Upper lobe of left lung (tissue), 6 donors: ENCODE data around the gene NDUFB10. TPM values are rescaled to one million over a fixed set of nuclear protein-coding genes. Genes with fewer than 3 reads are reported as not detected.

Source experiments
- ATAC-seq, 2 donors: fragments of 200-7000 bp; cut with Tn5 transposase; one replicate each; pipeline ENCODE4 v1.9.1; 2022; ENCODE audit warnings: mild to moderate bottlenecking in 2 of 2, moderate library complexity in 2 of 2; ENCODE audit not compliant: low FRiP score in 2 of 2
- DNase-seq, 2 donors: peaks; one replicate each; pipeline ENCODE4 v3.0.0-alpha.2; 2019 to 2020
- H3K27ac ChIP-seq, 4 donors: fragments of 200-600 bp; sonication (generic); one replicate each; pipeline ENCODE4 v1.5.1; 2016 to 2019
- H3K27me3 ChIP-seq, 4 donors: fragments of 200-600 bp; sonication (generic); one replicate each; pipeline ENCODE4 v1.5.1; 2017 to 2019
- H3K36me3 ChIP-seq, 4 donors: fragments of 200-600 bp; sonication (generic); one replicate each; pipeline ENCODE4 v1.5.1; 2016 to 2019
- H3K4me1 ChIP-seq, 4 donors: fragments of 200-600 bp; sonication (generic); one replicate each; pipeline ENCODE4 v1.5.1; 2018 to 2019
- H3K4me3 ChIP-seq, 4 donors: fragments of 200-600 bp; sonication (generic); one replicate each; pipeline ENCODE4 v1.5.1; 2017 to 2019; ENCODE audit warnings: mild to moderate bottlenecking in 2 of 4, moderate library complexity in 1 of 4
- H3K9me3 ChIP-seq, 4 donors: fragments of 200-600 bp; sonication (generic); one replicate each; pipeline ENCODE4 v1.5.1; 2018 to 2019
- CTCF ChIP-seq, 6 experiments: fragments of 450-650 bp in 4 of 6; fragments of 200-600 bp in 2 of 6; sonication (generic) in 2 of 6; IDR thresholded peaks; one replicate each; pipeline ENCODE4 v1.5.1; 2016 to 2019; ENCODE audit warnings: antibody characterized with exemption in 6 of 6
- EP300 ChIP-seq, 4 donors: sonication (generic); formaldehyde crosslinking; IDR thresholded peaks; one replicate each; pipeline ENCODE4 v1.5.1; 2017; ENCODE audit warnings: antibody characterized with exemption in 4 of 4, control low read depth in 2 of 4
- POLR2A ChIP-seq, 4 donors: fragments of 450-650 bp; IDR thresholded peaks; one replicate each; pipeline ENCODE4 v1.5.1; 2016 to 2017; ENCODE audit warnings: antibody characterized with exemption in 4 of 4, mild to moderate bottlenecking in 2 of 4
- POLR2AphosphoS5 ChIP-seq, 2 donors: sonication (generic); formaldehyde crosslinking; IDR thresholded peaks; one replicate each; pipeline ENCODE4 v1.5.1; 2017; ENCODE audit warnings: antibody characterized with exemption in 2 of 2
- WGBS, 2 donors: methylation state at CpG; one replicate each; pipeline ENCODE4 v1.1.5; 2017 to 2018; 5-methylcytosine and 5-hydroxymethylcytosine counted together
- total RNA-seq, 6 donors: library from RNA; depleted of rRNA in 4 of 6; stranded (reverse); fragments of >200 nt in 4 of 6; gene quantifications; one replicate each; pipeline versions ENCODE4 v1.1.0 to v1.2.1, GENCODE V29; 2016 to 2021
- donor health status: DM: no; HTN: no; CAD: no; lungs with moderate emphysema.
- donor health status: DM: no; HTN: yes; CAD: no; lungs with severe emphysema.

The NDUFB10 gene
- total RNA-seq, 6 donors from 2014 or later, result 76.5 to 245 (median 107) TPM

- no peak for DNase-seq
Measured at GRCh38 chr16:1924095-1924494, 35.2 kb upstream of the NDUFB10 start.

DNA sequence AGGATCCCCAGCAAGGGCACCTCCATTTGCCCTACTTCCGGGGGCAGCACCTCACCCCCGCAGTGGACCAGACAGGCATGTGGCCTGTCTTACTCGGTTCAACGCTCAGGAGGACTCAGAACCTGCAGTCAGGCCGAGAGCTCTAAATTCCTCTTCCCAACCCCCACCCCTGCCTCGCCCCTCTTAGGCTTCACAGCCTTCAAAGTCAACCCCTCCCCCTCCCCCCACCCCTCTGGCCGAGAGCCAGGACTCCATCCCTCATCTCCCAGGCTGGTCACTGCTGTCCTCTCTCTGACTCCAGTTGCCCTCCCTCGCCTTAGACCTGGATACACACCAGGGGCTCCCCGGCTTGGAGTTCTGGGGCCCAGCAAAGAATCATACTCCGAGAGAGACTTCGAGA lies 33.1 kb upstream of the NDUFB10 start:
- Histone ChIP-seq H3K27ac (no peak overlapping the region), H3K9me3 (no peaks in the 10 kb centered on the region), H3K4me3 (no peak overlapping the region), H3K27me3 (peaks cover 0 to 9% (median under 1%) of the 10 kb centered on the region in 4 donors), H3K4me1 (peaks cover 12 to 24% (median 20%) of the 10 kb centered on the region in 4 donors), H3K36me3 (no peaks in the 10 kb centered on the region)
- no peak for DNase-seq
- ATAC-seq, result no peak
- TF ChIP-seq POLR2A (IDR thresholded peaks at IDR 0.05) (no peak), CTCF (IDR thresholded peaks at IDR 0.05) (no peak), POLR2AphosphoS5 (IDR thresholded peaks at IDR 0.05) (no peak), EP300 (IDR thresholded peaks at IDR 0.05) (no peak)
- 56 to 61% methylated on average over 9 to 10 of the region's 11 CpGs for WGBS, 2 donors

More at GRCh38 chr16:1924095-1924494, 35.2 kb upstream of the NDUFB10 start:
- no peak overlapping the region for H3K27ac ChIP-seq
- H3K4me3 ChIP-seq, result no peak overlapping the region
- peaks cover 5 to 19% (median 12%) of the 10 kb centered on the region in 4 donors for H3K4me1 ChIP-seq
- no peak for TF ChIP-seq CTCF (IDR thresholded peaks at IDR 0.05)
- TF ChIP-seq POLR2AphosphoS5 (IDR thresholded peaks at IDR 0.05), result no peak
- TF ChIP-seq POLR2A (IDR thresholded peaks at IDR 0.05), result no peak
- TF ChIP-seq EP300 (IDR thresholded peaks at IDR 0.05), result no peak
- no peak for ATAC-seq
- H3K27me3 ChIP-seq, result peaks cover 0 to 22% (median 16%) of the 10 kb centered on the region in 4 donors
- no peaks in the 10 kb centered on the region for H3K36me3 ChIP-seq
- no peaks in the 10 kb centered on the region for H3K9me3 ChIP-seq
- 62 to 75% methylated on average over 3 to 5 of the region's 5 CpGs for WGBS, 2 donors

GRCh38 chr16:1929105-1929504 lies 30.2 kb upstream of the NDUFB10 start:
- H3K4me1 ChIP-seq, result peaks cover 9 to 16% (median 13%) of the 10 kb centered on the region in 4 donors

DNA sequence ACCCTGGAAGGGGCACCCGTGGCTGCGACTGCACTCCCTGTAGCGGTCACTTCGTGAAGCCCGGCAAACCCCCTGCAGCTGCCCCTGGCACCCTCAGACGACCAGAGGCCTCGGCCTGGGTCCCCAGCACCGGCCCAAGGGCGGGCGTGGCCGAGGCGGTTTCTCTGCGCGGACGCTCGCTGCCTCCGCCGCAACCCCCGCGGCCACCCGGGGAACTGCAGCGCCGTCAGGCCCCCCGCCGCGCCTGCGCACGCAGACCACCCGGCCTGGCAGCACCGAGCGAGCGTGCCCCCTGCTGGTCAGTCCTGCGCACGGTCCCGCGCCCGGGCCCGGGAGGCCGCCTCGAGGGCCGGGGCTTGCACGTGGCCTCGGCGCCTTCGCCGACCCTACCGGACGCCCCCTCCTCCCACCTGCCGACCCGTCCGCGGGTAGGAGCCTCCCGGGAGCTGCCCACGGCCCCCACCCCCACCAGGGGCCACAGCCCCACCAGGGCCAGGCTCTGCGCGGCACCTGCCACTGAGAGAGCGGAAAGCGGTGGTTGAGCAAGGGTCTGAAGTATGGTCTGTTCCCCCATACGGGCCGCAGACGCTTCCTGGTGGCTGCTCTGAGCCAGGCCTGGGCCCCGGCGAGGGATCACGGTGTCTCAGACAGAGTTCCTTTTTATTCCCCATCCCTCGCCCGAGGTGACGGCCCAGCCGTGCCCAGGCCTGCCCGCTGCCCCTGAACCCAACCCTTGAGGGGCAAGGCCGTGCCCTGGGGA lies 29.6 kb upstream of the NDUFB10 start:
- H3K4me1 ChIP-seq, result peaks cover 9 to 16% (median 13%) of the 10 kb centered on the region in 4 donors
- H3K9me3 ChIP-seq, result no peaks in the 10 kb centered on the region
- H3K4me3 ChIP-seq, result peak overlapping the region; percentile 47 to 85 (median 72)
- H3K27ac ChIP-seq, result peak overlapping the region; percentile 73 to 95 (median 89)
- DNase-seq, result peak; percentile 95 to 99
- no peaks in the 10 kb centered on the region for H3K27me3 ChIP-seq
- no peaks in the 10 kb centered on the region for H3K36me3 ChIP-seq
- WGBS, 2 donors, result 30 to 32% methylated on average over 5 to 16 of the region's 70 CpGs
- TF ChIP-seq POLR2AphosphoS5 (IDR thresholded peaks at IDR 0.05), result peak in 1 of 2 donors; percentile 56
- peak; percentile 100 for TF ChIP-seq CTCF (IDR thresholded peaks at IDR 0.05)
- TF ChIP-seq POLR2A (IDR thresholded peaks at IDR 0.05), result peak in 1 of 4 donors; percentile 67
- TF ChIP-seq EP300 (IDR thresholded peaks at IDR 0.05), result no peak
- peak; percentile 96 to 98 for ATAC-seq

More at GRCh38 chr16:1929105-1929504, 30.2 kb upstream of the NDUFB10 start:
- 6 to 10% methylated on average over 7 to 10 of the region's 11 CpGs for WGBS, 2 donors
- Histone ChIP-seq H3K36me3 (no peaks in the 10 kb centered on the region), H3K9me3 (no peaks in the 10 kb centered on the region), H3K4me3 (peak overlapping the region; percentile 47 to 85 (median 72)), H3K27ac (peak overlapping the region; percentile 73 to 95 (median 89)), H3K27me3 (no peaks in the 10 kb centered on the region)
- DNase-seq, result peak in 1 of 2 donors; percentile 46
- TF ChIP-seq CTCF (IDR thresholded peaks at IDR 0.05), result no peak
- no peak for TF ChIP-seq POLR2AphosphoS5 (IDR thresholded peaks at IDR 0.05)
- no peak for TF ChIP-seq EP300 (IDR thresholded peaks at IDR 0.05)
- TF ChIP-seq POLR2A (IDR thresholded peaks at IDR 0.05), result no peak
- ATAC-seq, result peak; percentile 23 to 62
